Neuron (in vitro differentiated cells): ENCODE measurements around the gene C8B.

ENCODE experiments used
- H2AFZ ChIP-seq: one replicate; pipeline ENCODE4 v1.6.1; 2013; ENCODE audit warnings: low read depth, mild to moderate bottlenecking, inconsistent platforms, low read length, moderate library complexity
- H3K27me3 ChIP-seq: one replicate; pipeline ENCODE4 v1.6.1; 2013; ENCODE audit warnings: low read length; ENCODE audit not compliant: insufficient read depth
- H3K36me3 ChIP-seq: one replicate; pipeline ENCODE4 v1.6.1; 2013; ENCODE audit warnings: low read length; ENCODE audit not compliant: insufficient read depth
- H3K4me1 ChIP-seq: one replicate; pipeline ENCODE4 v1.6.1; 2013; ENCODE audit warnings: low read length; ENCODE audit not compliant: insufficient read depth
- H3K4me3 ChIP-seq: 2 replicates; pipeline ENCODE4 v1.5.1; 2013; ENCODE audit warnings: mild to moderate bottlenecking, low read length, moderate library complexity
- H3K9me3 ChIP-seq: one replicate; pipeline ENCODE4 v1.6.1; 2013; ENCODE audit warnings: low read length

The C8B gene

GRCh38 chr1:56967355-56967754 lies 1.5 kb upstream of the C8B start:
- Histone ChIP-seq H3K9me3 (no peaks in the 10 kb centered on the region), H3K27me3 (no peaks in the 10 kb centered on the region), H3K36me3 (no peaks in the 10 kb centered on the region), H3K4me1 (peaks cover 7% of the 10 kb centered on the region), H2AFZ (no peak overlapping the region), H3K4me3 (no peak overlapping the region)

DNA sequence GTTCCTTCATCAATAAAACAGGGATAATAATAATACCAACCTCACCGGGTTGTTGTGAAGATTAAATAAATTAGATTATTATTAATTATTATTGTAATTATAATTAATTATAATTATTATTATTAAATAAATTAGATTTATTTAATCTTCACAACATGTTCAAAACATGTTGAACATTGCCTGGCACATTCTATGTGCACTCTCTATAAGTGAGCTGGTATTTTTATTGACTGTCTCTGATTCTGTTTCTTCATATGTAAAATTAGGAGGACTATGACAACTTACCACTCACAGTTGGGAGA lies 834 bp upstream of the C8B start:
- no peaks in the 10 kb centered on the region for H3K36me3 ChIP-seq
- no peak overlapping the region for H3K4me3 ChIP-seq
- peaks cover 7% of the 10 kb centered on the region for H3K4me1 ChIP-seq

DNA sequence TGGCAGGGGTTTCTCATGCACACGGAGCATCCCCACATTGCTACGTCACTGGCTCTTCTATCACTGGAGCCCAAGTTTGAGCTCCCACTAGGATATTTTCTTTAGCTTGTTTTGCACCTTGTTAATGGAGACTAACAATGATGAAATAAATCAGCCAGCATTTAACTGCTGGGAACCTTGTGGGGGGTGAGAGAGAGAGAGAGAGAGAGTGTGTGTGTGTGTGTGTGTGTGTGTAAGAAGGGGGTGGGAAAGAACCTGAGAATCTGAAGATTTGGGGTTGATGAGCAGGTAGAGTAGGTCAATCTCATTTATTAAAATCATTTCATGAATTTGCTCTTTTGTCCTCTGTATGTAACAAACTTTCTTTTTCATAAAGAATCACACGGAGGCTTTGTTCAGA lies 624 bp downstream of the C8B start:
- no peaks in the 10 kb centered on the region for H3K9me3 ChIP-seq
- H3K27me3 ChIP-seq: no peaks in the 10 kb centered on the region
- no peaks in the 10 kb centered on the region for H3K36me3 ChIP-seq
- H2AFZ ChIP-seq: no peak overlapping the region
- H3K4me3 ChIP-seq: no peak overlapping the region
- H3K4me1 ChIP-seq: peaks cover 7% of the 10 kb centered on the region

More for the DNA sequence above, 834 bp upstream of the C8B start:
- Histone ChIP-seq H3K9me3 (no peaks in the 10 kb centered on the region), H3K27me3 (no peaks in the 10 kb centered on the region), H2AFZ (no peak overlapping the region)

GRCh38 chr1:56964349-56965017 lies 1.3 kb downstream of the C8B start:
- Histone ChIP-seq H3K27me3 (no peaks in the 10 kb centered on the region), H3K4me1 (peaks cover 7% of the 10 kb centered on the region), H3K4me3 (no peak overlapping the region), H2AFZ (no peak overlapping the region), H3K36me3 (no peaks in the 10 kb centered on the region), H3K9me3 (no peaks in the 10 kb centered on the region)

DNA sequence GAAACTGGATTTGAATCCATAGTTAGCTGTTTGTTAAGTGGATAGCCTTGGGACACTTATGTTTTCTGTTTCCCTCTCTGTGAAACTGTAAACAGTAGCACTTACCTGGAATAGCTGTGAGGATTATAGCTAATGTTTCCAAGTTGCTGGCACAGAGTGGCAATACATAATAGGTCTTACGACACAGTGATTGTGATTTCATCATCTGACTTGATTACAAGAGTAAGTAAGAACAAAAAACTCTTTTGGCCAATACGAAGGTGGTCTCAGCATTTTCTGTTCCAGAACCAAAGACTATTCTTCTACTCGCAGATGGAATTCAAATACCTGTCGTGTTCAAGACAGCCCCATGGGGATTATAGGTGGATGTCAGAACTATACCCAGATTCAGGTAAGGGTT lies 2.1 kb downstream of the C8B start:
- Histone ChIP-seq H3K36me3 (no peaks in the 10 kb centered on the region), H2AFZ (no peak overlapping the region), H3K4me1 (peaks cover 7% of the 10 kb centered on the region), H3K4me3 (no peak overlapping the region), H3K27me3 (no peaks in the 10 kb centered on the region), H3K9me3 (no peaks in the 10 kb centered on the region)

DNA sequence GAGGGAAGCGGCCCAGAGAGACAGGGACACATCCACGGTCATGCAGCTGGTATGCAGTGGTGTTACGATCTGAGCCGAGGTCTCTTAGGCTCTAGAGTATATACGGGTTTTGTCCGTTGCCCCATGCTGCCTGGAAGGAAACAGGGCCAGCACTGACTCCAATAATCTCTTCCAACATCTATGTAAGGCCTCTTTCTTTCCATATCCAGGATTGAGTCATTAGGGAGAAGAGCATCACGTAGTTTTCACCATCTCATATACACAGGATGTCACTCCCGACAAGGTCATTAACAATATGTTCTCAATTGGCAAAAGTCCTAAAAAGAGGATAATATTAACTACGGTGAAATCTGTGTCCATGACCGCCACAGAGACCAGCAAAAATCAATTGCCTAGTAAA lies 4.4 kb downstream of the C8B start:
- no peak overlapping the region for H3K4me3 ChIP-seq
- H3K4me1 ChIP-seq: peaks cover 7% of the 10 kb centered on the region
- no peak overlapping the region for H2AFZ ChIP-seq
- H3K9me3 ChIP-seq: no peaks in the 10 kb centered on the region
- H3K27me3 ChIP-seq: no peaks in the 10 kb centered on the region
- no peaks in the 10 kb centered on the region for H3K36me3 ChIP-seq

- Histone ChIP-seq H3K27me3 (no peaks in the 10 kb centered on the region), H3K4me1 (no peaks in the 10 kb centered on the region), H3K36me3 (no peaks in the 10 kb centered on the region), H3K9me3 (no peaks in the 10 kb centered on the region), H2AFZ (no peak overlapping the region), H3K4me3 (no peak overlapping the region)
These were observed 7.3 kb downstream of the C8B start for GRCh38 chr1:56958526-56958925.

DNA sequence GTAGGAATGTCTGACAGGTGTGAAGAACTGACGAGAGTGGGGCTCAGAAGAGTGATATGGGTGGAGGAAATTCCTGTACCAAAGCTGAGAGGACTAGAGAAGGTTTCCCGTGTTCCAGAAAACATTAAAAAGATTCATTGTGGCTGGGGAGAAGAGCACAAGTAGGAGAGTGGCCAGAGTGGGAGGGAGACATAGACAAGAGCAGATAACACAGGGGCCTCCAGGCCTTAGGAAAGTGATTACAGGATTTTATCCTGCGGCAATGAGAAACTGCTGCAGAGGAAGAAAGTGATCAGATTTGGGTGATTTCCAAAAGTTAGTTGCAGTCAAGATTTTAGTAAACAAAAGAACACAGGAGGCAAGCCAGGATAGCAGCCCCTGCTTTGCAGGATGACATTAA lies 7.9 kb downstream of the C8B start:
- Histone ChIP-seq H3K4me3 (no peak overlapping the region), H2AFZ (no peak overlapping the region), H3K4me1 (no peaks in the 10 kb centered on the region), H3K27me3 (no peaks in the 10 kb centered on the region), H3K36me3 (no peaks in the 10 kb centered on the region), H3K9me3 (no peaks in the 10 kb centered on the region)

DNA sequence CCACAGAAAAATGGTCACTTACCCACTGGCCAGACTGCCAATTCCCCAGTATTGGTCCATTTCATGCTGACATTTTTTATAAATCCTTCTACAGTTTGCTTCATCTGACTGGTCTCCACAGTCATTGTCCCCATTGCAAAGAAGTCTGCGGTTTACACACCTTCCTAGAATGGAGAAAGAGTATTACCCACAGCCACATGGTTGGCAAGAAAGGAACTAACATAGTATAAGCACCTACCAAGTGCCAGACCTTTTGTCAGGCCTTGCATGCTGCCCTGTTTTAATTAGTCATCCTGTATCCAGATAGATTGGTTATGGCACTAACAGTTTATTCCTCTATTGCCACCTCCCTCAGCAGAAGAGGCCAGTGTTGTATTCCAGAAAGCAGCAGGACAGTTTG lies 11.2 kb downstream of the C8B start:
- Histone ChIP-seq H3K4me1 (no peaks in the 10 kb centered on the region), H3K9me3 (no peaks in the 10 kb centered on the region), H3K27me3 (peaks cover 6% of the 10 kb centered on the region), H3K4me3 (no peak overlapping the region), H3K36me3 (no peaks in the 10 kb centered on the region), H2AFZ (no peak overlapping the region)

DNA sequence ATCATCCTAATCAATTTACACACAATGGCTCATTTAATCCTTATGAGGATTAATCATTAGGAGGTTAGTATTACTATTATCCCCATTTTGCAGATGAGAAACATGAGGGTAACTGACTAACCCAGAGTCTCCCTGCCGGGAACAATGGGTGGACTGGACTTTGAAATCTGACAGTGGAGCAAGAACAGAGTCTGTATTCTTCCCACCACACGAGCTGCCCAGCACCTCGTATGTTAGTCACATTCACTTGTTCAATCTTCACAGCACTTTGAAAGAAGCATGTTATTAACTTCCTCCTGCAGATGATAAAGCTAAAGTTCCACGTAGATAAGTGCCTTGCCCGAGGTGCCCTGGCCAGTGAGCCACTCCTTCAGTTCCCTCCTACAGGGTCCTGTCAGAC lies 12.4 kb downstream of the C8B start:
- H3K27me3 ChIP-seq: peaks cover 6% of the 10 kb centered on the region
- no peaks in the 10 kb centered on the region for H3K36me3 ChIP-seq
- no peak overlapping the region for H2AFZ ChIP-seq
- no peaks in the 10 kb centered on the region for H3K4me1 ChIP-seq
- H3K9me3 ChIP-seq: no peaks in the 10 kb centered on the region
- no peak overlapping the region for H3K4me3 ChIP-seq

- Histone ChIP-seq H3K9me3 (no peaks in the 10 kb centered on the region), H3K36me3 (no peaks in the 10 kb centered on the region), H3K4me3 (no peak overlapping the region), H3K4me1 (no peaks in the 10 kb centered on the region), H2AFZ (no peak overlapping the region), H3K27me3 (peaks cover 6% of the 10 kb centered on the region)
These were observed 13.3 kb downstream of the C8B start for GRCh38 chr1:56952501-56952900.

DNA sequence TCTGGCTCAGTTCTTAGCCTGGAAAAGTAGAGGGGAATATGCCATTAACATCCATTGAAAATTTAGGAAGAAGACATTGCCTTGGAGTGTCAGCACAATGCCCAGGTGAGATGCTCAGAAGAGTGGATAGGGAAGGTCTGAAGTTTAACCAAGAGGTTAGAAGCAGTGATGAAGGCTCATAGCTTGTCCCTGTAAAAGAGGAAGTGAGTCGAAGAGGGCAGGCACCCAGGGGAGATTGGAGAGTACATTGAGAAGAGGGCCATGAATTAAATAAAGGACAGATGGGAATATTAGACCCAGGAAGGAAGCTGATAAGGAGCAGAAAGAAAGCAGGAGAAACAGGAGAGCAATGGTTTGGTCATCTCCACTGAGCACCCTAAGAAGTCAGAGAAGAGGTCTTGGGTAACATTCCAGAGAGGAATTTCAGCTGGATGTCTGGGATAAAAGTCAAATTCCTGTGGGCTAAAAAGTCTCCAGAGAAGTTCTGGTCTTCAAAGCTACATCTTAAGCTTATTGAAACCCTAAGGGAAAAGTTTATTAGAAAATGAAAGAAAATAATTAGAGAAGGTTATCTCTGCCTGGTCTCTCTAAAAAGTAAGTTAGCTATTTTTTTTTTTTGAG lies 17.3 kb downstream of the C8B start:
- no peak overlapping the region for H3K4me3 ChIP-seq
- no peaks in the 10 kb centered on the region for H3K9me3 ChIP-seq
- no peak overlapping the region for H2AFZ ChIP-seq
- H3K27me3 ChIP-seq: peaks cover 10% of the 10 kb centered on the region
- no peaks in the 10 kb centered on the region for H3K4me1 ChIP-seq
- H3K36me3 ChIP-seq: no peaks in the 10 kb centered on the region

DNA sequence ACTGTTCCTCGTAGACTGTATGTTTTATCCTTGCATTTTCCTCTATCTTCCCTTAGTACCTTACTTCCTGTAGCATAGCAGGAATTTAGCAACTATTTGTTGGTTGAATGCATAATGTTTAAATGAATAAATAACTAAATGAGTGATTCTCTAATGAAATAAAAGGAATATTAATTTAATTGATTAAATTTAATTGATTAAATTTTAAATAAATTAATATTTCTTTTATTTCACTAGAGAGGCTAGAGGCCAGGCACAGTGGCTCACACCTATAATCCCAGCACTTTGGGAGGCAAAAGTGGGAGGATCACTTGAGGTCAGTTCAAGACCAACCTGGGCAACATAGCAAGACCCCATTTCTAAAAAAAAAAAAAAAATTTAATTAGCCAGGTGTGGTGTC lies 25.8 kb downstream of the C8B start:
- Histone ChIP-seq H3K27me3 (peaks cover 4% of the 10 kb centered on the region), H3K4me1 (peaks cover 2% of the 10 kb centered on the region), H3K36me3 (no peaks in the 10 kb centered on the region), H3K4me3 (no peak overlapping the region), H2AFZ (no peak overlapping the region), H3K9me3 (no peaks in the 10 kb centered on the region)

DNA sequence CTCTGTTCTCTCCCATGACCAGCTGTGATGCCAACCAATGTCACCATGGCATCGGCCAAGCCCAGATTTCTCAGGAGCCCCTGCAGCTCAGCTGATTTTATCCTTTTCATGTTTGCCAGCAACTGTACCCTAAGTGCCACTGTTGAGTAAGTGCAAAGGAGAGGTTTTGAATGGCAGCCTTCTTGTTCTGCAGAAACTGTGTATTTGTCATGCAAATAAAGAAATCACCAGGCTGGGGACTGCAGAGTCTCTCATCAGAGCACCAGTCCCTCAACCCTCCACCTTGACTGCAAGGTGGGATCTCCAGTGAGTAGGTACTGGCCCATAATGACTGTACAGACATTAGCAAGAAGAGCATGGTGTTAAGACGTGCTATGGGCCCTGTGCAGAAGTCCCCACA lies 26.6 kb downstream of the C8B start:
- H3K36me3 ChIP-seq: no peaks in the 10 kb centered on the region
- no peak overlapping the region for H3K4me3 ChIP-seq
- H3K9me3 ChIP-seq: no peaks in the 10 kb centered on the region
- peaks cover 4% of the 10 kb centered on the region for H3K27me3 ChIP-seq
- no peak overlapping the region for H2AFZ ChIP-seq
- peaks cover 5% of the 10 kb centered on the region for H3K4me1 ChIP-seq
